Activated naive CD8-positive, alpha-beta T cell treated with anti-CD3 and anti-CD28 coated beads, Interleukin-2, amount 10 ng/mL, durations not matched to agents 7 days and 5 days (primary cell): ENCODE measurements around the gene C6orf132. TPM values are rescaled to one million over a fixed set of nuclear protein-coding genes. Genes with fewer than 3 reads are reported as not detected.

Source experiments
- ATAC-seq: fragments of 150-1000 bp; cut with Tn5 transposase; one replicate; pipeline ENCODE4 v1.10.0; 2021; ENCODE audit warnings: low read depth, moderate library complexity
- POLR2A ChIA-PET: fragments of 350-600 bp; sonication (Branson Sonifier 250); formaldehyde crosslinking; loops from one replicate; lab custom pipeline; 2021; ENCODE audit warnings: antibody characterized with exemption; lab: Charles Lee
- DNase-seq: peaks from one replicate; pipeline ENCODE4 v3.0.0; 2021
- H3K27ac Mint-ChIP-seq: one replicate; pipeline ENCODE4 v1.8.0; 2022; ENCODE audit warnings: mild to moderate bottlenecking, mixed read lengths
- H3K27me3 Mint-ChIP-seq: one replicate; pipeline ENCODE4 v1.8.0; 2022; ENCODE audit warnings: mild to moderate bottlenecking, moderate library complexity, mixed read lengths
- H3K36me3 Mint-ChIP-seq: one replicate; pipeline ENCODE4 v1.8.0; 2021; ENCODE audit warnings: mild to moderate bottlenecking, mixed read lengths
- H3K4me1 Mint-ChIP-seq: one replicate; pipeline ENCODE4 v1.8.0; 2021; ENCODE audit warnings: mixed read lengths
- H3K4me3 Mint-ChIP-seq: one replicate; pipeline ENCODE4 v1.8.0; 2022; ENCODE audit warnings: mild to moderate bottlenecking, moderate library complexity, mixed read lengths
- H3K9me3 Mint-ChIP-seq: one replicate; pipeline ENCODE4 v1.8.0; 2021; ENCODE audit warnings: mixed read lengths
- total RNA-seq, 2 experiments: library from RNA; stranded (reverse); gene quantifications; one replicate each; pipeline ENCODE4 v1.2.3, GENCODE V29; 2021

C6orf132 gene, protein sequence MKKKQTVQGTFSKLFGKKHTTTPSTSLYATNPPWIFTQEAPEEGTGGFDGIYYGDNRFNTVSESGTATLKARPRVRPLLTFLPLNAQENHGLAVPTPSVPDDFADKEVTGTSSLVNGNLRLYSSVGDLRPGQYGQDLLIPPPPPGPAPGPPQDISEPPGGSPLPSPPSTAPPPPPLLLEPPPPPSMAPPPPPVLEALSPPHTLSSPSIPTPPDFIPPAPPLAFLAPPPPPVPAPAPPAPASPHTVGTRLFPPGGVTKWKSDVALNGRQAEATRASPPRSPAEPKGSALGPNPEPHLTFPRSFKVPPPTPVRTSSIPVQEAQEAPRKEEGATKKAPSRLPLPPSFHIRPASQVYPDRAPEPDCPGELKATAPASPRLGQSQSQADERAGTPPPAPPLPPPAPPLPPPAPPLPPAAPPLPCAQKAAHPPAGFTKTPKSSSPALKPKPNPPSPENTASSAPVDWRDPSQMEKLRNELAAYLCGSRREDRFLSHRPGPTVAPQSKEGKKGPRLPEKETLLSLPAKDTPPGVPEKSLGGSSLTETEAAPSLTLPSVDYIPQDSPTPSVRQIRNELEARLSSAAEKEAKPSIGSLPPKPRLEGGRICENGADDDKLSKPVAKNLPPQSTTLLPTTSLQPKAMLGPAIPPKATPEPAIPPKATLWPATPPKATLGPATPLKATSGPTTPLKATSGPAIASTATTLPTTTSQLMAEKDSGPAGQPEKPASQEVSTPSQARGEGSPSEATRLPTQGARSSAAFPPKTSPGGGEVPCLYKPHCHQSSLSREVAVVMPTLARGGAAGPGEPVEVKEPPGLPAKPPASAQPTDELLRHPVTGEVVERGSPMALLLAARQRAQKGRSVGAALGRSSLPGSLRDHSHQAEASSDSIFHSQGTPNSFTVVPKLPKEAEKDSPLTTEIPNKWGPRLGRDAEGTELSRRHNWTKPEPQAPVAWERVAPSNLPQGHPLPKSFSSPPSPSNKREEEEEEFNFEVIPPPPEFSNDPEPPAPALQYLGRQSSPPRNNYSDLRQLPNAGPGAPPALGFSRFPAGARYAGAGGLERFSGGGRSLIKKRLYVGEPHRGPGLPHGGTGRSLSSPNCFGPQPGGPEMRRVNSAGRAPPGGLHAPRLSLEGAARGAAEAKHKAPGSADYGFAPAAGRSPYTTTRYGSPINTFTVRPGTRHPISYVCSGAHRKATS
- total RNA-seq: under 1 TPM; 0.08 to 0.14 TPM

DNA sequence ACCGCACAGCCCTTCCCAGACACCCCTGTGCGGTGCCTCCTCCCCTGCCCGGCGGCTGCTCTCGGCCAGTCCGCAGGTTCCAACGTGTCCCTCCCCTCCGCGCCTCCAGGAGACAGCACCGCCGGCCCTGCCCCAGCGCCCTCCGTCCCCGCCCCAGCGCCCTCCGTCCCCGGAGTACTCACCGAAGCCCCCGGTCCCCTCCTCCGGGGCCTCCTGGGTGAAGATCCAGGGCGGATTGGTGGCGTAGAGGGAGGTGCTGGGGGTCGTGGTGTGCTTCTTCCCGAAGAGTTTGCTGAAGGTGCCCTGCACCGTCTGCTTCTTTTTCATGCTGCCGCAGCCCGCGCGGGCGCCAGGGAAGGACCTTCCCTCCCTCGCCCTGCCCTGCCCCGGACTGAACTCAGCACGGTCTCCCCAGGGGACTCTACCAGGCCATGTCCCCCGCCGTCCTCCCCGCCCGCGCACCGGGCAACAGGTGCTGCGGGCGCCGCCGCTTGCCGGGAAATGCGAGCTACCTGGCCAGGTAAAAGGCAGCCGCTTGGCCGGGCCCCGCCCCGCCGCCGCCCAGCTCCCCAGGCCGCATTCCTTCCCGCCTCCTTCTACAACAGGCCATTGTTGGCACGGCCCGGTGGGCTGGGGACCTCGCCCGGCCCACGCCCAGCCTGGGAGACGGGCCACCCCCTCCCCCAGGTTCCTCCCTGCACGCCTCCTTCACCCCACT is at the start of gene C6orf132:
Gene C6orf132 (minus strand): TSS at position 503 of the 718 bp plus-strand sequence. CDS start 176 bp downstream, at position 327.
- Mint-ChIP-seq H3K36me3 (no peaks in the 10 kb centered on the region), H3K9me3 (no peaks in the 10 kb centered on the region), H3K27ac (no peak within 1 kb of the TSS), H3K27me3 (peaks cover 48% of the 10 kb centered on the region), H3K4me3 (peak within 1 kb of the TSS; percentile 45), H3K4me1 (peaks cover 2% of the 10 kb centered on the region)
- POLR2A ChIA-PET: no interaction called here
- ATAC-seq: peak; percentile 26
- DNase-seq: peak; percentile 37

DNA sequence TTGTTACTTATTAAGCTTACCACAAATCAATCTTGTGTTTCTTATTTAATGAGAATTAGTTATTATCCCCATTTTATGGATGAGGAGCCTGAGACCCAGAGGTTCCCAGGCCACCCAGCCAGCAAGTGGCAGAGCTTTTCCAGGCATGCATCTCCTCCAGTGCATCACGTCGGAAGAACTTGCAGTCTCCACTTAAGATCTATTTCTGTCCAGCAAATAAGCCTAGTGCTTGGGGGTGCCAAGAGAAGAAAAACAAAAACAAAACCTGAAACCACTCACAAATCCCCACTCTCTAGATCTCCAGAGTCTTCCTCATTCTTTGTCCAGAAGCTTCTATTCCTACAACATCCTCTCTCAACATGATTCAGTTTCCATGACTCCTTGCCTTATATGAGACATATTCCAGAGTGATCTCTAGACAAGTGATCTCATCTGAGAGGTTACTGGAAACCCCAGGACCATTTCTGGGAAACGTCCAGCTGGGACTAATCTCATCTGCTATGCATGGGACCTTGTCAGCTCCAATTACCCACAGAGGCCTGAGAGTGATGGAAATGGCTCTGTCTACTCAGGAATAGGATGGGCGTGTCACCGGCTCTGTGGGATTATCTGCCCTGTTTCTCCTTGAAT is 48.2 kb upstream of the C6orf132 start:
- Mint-ChIP-seq H3K9me3 (no peaks in the 10 kb centered on the region), H3K4me3 (no peak overlapping the region), H3K4me1 (no peaks in the 10 kb centered on the region), H3K36me3 (no peaks in the 10 kb centered on the region), H3K27ac (no peak overlapping the region), H3K27me3 (no peaks in the 10 kb centered on the region)
- ATAC-seq (no peak), DNase-seq (no peak)
- POLR2A ChIA-PET: interaction anchor here (0.6 to 0.7 kb wide), 2 partner anchors 9 to 96 kb away, joined by 4 to 5 read pairs; no protein-coding TSS in a partner anchor

DNA sequence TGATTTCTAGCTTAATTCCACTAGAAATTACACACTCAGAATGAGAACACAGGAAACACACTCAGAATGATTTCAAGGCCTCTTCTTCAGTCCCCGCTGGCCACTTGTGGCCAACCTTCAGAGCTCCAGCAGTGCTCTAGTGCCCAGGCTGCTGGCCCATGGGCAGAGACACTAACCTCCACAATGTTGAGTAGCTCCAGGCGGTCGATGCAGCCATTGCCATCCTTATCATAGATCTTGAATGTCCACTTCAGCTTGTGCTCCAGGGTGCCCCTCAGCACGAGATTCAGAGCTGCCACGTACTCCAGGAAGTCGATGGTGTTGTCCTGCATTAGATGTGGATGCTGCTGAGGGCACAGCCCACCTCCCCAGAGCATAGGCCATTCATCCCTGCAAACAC is 46.0 kb upstream of the C6orf132 start:
- Mint-ChIP-seq H3K27me3 (no peaks in the 10 kb centered on the region), H3K36me3 (no peaks in the 10 kb centered on the region), H3K9me3 (no peaks in the 10 kb centered on the region), H3K27ac (no peak overlapping the region), H3K4me1 (no peaks in the 10 kb centered on the region), H3K4me3 (no peak overlapping the region)
- DNase-seq (no peak), ATAC-seq (no peak)
- POLR2A ChIA-PET: no interaction called here

DNA sequence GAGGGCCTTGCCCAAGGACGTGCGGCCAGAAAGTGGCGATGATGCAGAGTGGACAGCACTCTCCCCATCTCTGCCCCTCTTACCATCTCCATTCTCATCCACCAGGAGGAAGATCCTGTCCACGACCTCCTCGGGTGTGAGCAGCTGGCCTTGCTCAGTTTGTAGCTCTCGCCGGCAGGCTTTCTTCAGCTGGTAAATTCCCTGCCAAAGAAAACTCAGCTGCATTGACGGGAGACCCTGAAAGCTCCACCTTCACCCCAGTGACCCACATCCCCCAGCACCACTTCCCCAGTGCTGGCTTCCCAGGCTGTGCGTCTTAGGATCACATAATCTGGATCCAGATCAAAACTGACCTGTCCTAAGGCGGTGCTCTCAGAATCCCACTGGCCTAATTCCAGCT is 43.2 kb upstream of the C6orf132 start:
- Mint-ChIP-seq H3K4me1 (no peaks in the 10 kb centered on the region), H3K4me3 (no peak overlapping the region), H3K27me3 (no peaks in the 10 kb centered on the region), H3K36me3 (no peaks in the 10 kb centered on the region), H3K27ac (no peak overlapping the region), H3K9me3 (no peaks in the 10 kb centered on the region)
- ATAC-seq (no peak), DNase-seq (no peak)
- POLR2A ChIA-PET: no interaction called here

DNA sequence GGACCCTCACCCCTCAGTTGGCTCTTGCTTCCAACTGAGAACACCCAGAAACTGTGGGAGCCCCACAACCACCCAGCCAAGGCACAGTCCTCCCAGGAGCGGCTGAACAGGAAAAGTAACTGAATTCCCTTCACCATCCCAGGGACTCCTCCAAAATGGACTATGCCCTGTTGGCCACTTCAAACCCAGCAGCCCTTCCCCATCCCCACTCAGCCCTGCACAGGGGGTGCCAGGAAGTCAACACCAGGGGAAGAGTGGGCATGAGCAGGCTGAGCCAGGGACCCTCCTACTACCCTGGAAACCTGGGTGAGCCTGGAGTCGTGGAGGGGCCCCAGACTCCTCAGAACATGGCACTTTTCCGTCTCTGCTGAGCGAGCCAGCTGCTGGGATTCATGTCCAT is 42.1 kb upstream of the C6orf132 start:
- H3K9me3 Mint-ChIP-seq: no peaks in the 10 kb centered on the region
- H3K4me3 Mint-ChIP-seq: no peak overlapping the region
- H3K27ac Mint-ChIP-seq: no peak overlapping the region
- H3K27me3 Mint-ChIP-seq: no peaks in the 10 kb centered on the region
- no peak for ATAC-seq
- POLR2A ChIA-PET: no interaction called here
- no peaks in the 10 kb centered on the region for H3K36me3 Mint-ChIP-seq
- no peaks in the 10 kb centered on the region for H3K4me1 Mint-ChIP-seq
- no peak for DNase-seq

DNA sequence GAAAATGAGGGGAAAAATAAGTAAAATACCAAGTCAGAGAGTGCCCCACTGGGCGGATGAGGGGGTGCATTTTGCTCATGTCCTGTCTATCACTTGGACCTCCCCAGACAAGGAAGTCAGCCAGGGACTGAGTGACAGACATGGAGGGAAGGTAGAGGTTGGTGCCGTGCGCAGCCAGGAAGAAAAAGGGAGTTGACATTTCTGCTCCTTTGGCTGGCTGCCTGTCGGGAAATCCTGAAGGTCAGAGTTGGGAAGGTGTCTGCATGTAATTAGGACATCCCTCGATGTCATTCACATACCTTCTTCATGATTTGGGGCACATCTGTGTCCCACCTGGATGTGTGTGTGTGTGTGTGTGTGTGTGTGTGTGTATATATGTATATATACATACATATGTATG is 39.7 kb upstream of the C6orf132 start:
- Mint-ChIP-seq H3K27ac (no peak overlapping the region), H3K4me1 (peaks cover 2% of the 10 kb centered on the region), H3K4me3 (no peak overlapping the region), H3K27me3 (peaks cover 2% of the 10 kb centered on the region), H3K9me3 (no peaks in the 10 kb centered on the region), H3K36me3 (no peaks in the 10 kb centered on the region)
- no peak for DNase-seq
- POLR2A ChIA-PET: interaction anchor here (0.7 kb wide), 1 partner anchor 8 kb away, joined by 4 read pairs; no protein-coding TSS in a partner anchor
- ATAC-seq: no peak

DNA sequence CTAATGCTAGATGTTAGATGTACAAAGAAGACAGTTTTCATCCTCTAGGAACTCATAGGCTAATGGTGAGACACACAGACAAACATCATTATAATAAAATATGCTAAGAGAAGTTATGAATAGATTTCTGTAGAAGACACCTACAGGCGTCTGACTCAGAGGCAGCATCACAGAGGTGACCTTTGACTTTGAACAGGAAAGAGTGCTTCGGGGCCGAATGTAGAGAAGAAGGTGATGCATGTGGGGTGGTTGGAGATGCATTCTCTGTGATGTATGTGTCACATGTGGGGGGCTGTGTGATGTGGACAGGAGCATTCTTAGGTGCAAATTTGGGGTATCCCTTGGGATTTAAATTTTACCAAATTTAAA is 37.5 kb upstream of the C6orf132 start:
- POLR2A ChIA-PET: interaction anchor here (0.5 kb wide), 1 partner anchor 38 kb away, joined by 3 read pairs; the partner anchor contains the start of gene MRPS10
- Mint-ChIP-seq H3K27me3 (peaks cover 2% of the 10 kb centered on the region), H3K4me3 (no peak overlapping the region), H3K9me3 (no peaks in the 10 kb centered on the region), H3K4me1 (peaks cover 2% of the 10 kb centered on the region), H3K36me3 (no peaks in the 10 kb centered on the region), H3K27ac (no peak overlapping the region)
- DNase-seq: no peak
- no peak for ATAC-seq

DNA sequence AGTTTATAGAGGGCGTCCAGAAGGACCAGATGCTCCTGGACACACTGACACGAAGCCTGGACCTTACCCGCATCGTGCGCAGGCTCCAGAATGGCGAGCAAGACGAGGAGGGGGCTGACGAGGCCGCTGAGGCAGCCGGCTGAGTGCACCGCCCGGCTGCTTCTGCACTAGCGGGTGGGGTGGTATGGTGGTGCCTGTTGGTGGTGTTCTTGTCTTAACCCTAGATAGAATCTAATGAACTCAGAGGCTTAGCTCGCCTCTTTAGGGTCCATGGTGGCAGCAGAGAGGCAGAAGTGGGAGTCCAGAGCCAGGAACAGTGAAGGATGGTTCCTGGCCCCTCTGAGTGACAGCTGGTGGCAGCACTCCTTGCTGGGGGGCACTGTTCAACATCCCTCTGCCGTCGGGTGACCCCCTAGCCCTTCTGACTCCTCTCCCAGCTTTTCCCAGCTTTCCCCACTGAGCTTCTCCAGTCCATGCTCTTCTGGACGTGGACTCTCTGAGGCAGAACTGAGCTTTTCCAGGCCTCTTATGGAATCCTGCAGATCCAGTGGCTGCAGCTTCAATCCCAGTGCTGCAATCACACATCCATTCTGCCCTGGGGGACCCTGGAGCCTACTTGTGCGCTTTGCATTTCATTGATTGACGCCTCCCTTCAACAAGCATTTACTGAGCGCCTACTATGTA is 37.0 kb upstream of the C6orf132 start:
- ATAC-seq (no peak), DNase-seq (no peak)
- no peaks in the 10 kb centered on the region for H3K9me3 Mint-ChIP-seq
- H3K27me3 Mint-ChIP-seq: peaks cover 2% of the 10 kb centered on the region
- POLR2A ChIA-PET: interaction anchor here (0.5 kb wide), 1 partner anchor 38 kb away, joined by 3 read pairs; the partner anchor contains the start of gene MRPS10
- H3K4me3 Mint-ChIP-seq: no peak overlapping the region
- H3K36me3 Mint-ChIP-seq: no peaks in the 10 kb centered on the region
- H3K4me1 Mint-ChIP-seq: peaks cover 2% of the 10 kb centered on the region
- no peak overlapping the region for H3K27ac Mint-ChIP-seq

DNA sequence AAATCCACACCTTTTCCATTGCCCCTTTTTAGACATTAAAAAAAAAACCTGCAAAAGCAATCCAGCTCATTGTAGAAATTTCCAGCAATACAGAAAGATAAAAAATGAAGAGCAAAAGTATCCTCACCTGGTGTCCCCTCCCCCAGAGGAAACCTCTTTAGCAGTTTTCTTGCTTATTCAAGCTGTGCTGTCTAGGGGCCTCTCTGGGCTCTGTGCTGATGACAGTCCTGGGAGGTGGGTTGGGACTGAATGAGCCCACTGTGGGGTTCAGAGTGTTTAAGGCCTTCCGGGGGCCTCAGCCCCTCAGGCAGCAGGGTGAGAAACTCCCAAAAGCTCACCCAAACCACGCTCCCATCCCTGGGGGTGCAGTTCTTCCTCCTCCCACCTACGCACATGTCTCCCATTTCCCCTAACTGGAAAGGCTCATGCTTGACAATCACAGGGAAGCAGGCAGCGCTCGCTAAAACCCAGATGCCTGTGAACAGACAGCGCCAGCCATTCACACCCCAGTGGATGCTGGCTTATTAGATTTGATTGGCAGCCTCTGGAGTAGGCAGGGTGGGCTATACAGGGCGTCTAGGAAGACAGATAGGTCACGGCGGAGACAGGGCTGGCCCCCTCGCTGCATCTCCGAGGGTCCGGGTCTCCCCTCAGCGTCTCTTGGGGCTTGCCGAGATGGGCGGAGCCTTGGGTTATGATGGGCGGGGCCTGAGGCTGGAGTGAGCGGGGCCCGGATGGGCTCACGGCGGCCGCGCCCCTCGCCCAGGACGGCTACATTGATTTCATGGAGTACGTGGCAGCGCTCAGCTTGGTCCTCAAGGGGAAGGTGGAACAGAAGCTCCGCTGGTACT is 35.3 kb upstream of the C6orf132 start:
- POLR2A ChIA-PET: no interaction called here
- no peak overlapping the region for H3K27ac Mint-ChIP-seq
- H3K4me1 Mint-ChIP-seq: peaks cover 2% of the 10 kb centered on the region
- H3K27me3 Mint-ChIP-seq: peaks cover 4% of the 10 kb centered on the region
- H3K36me3 Mint-ChIP-seq: no peaks in the 10 kb centered on the region
- peak; percentile 53 for ATAC-seq
- DNase-seq: peak; percentile 44
- no peaks in the 10 kb centered on the region for H3K9me3 Mint-ChIP-seq
- H3K4me3 Mint-ChIP-seq: no peak overlapping the region

DNA sequence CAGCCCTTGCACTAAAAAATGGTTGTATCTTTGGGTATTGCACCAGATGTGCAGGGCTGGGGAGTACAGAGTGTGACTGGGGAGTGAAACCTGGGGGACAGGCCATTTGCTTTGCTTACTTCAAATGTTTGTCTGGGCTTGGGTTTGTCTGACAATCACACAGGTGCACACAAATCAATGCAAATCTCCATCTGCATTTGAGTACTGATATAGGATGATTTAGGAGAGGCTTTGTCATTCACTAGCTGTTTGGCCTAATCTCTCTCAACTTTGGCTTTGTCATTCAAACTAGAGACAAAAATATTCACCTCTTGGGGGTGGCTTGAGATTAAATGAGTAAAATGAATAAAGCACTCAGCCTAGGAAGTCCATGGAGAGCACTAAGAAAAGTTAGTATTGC is 34.6 kb upstream of the C6orf132 start:
- no peak for ATAC-seq
- no peak overlapping the region for H3K27ac Mint-ChIP-seq
- H3K9me3 Mint-ChIP-seq: no peaks in the 10 kb centered on the region
- H3K36me3 Mint-ChIP-seq: no peaks in the 10 kb centered on the region
- peaks cover 2% of the 10 kb centered on the region for H3K4me1 Mint-ChIP-seq
- H3K27me3 Mint-ChIP-seq: peaks cover 4% of the 10 kb centered on the region
- DNase-seq: no peak
- POLR2A ChIA-PET: no interaction called here
- H3K4me3 Mint-ChIP-seq: no peak overlapping the region

DNA sequence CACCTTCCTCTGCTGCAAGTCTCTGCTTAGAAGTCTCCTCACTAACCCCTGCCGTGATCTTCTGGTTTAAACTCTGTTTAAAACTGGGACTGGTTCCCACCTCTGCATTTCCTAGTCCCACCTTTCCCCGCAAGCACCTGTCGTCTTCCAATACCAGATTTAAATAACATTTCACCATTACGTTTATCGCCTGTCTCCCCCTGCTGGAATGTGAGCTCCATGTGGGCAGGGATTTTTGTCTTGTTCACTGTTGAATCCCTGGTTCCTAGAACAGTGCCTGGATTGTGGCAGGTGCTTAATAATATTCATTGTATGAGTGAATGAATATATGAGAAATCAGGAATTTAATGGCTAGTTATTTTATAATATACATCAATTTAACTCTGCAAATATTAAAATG is 33.4 kb upstream of the C6orf132 start:
- DNase-seq: no peak
- Mint-ChIP-seq H3K27me3 (peaks cover 4% of the 10 kb centered on the region), H3K27ac (no peak overlapping the region), H3K4me3 (no peak overlapping the region), H3K4me1 (peaks cover 2% of the 10 kb centered on the region), H3K36me3 (no peaks in the 10 kb centered on the region), H3K9me3 (no peaks in the 10 kb centered on the region)
- ATAC-seq: no peak
- POLR2A ChIA-PET: no interaction called here
